ENCODE data around the gene HECTD2.

GRCh38 chr10:91511549-91512330 is 101.6 kb downstream of the HECTD2 start:
- TF ChIP-seq POLR2AphosphoS5 (IDR thresholded peaks at IDR 0.05; ENCODE audit: borderline replicate concordance, low read depth, low read length), result no peak
- no peak for TF ChIP-seq EZH2 (IDR thresholded peaks at IDR 0.05)
- TF ChIP-seq FOXP2 (optimal IDR thresholded peaks at IDR 0.05; ENCODE audit: control extremely low read depth, extremely low read length, insufficient read depth), result no peak
